ENCODE results near the gene UBE4A. TPM values are rescaled to one million over a fixed set of nuclear protein-coding genes. Genes with fewer than 3 reads are reported as not detected.

Gene UBE4A
- total and polyA plus RNA-seq, 9 of the 15 experiments (the other 6 are each of a cell fraction or from before 2014, with no cell fraction given): 13.5 to 45.2 (median 26.8) TPM

- peak; percentile 20 to 48; a peak in 3 of 4 replicates for TF ChIP-seq MNT (conservative IDR thresholded peaks at IDR 0.05)
- no peak for TF ChIP-seq PCBP2 (IDR thresholded peaks at IDR 0.05; ENCODE audit: low read depth, low read length, poor library complexity, severe bottlenecking)
- TF ChIP-seq ZZZ3 (IDR thresholded peaks at IDR 0.05): no peak
- TF ChIP-seq PKNOX1 (IDR thresholded peaks at IDR 0.05): no peak
- peak; percentile 80 for TF ChIP-seq TCF3 (CRISPR knock-in tag; IDR thresholded peaks at IDR 0.05)
- TF ChIP-seq UBTF (IDR thresholded peaks at IDR 0.05; ENCODE audit: borderline replicate concordance in 1 of 2, low read depth in 2 of 2, low read length in 2 of 2): peak; percentile 26; a peak in 1 of 4 replicates
- peak; percentile 59; the same call in 1 of the 2 replicates for TF ChIP-seq PHB2 (IDR thresholded peaks at IDR 0.05; ENCODE audit: low read depth)
- no peak for TF ChIP-seq ZNF518B (CRISPR knock-in tag; IDR thresholded peaks at IDR 0.05)
- no peak for TF ChIP-seq HDGF (IDR thresholded peaks at IDR 0.05)
- TF ChIP-seq SMARCE1 (IDR thresholded peaks at IDR 0.05): peak; percentile 47; the same call in 1 of the 2 replicates
- no peak for TF ChIP-seq TEAD1 (CRISPR knock-in tag; IDR thresholded peaks at IDR 0.05)
- TF ChIP-seq TBL1XR1 (IDR thresholded peaks at IDR 0.05; ENCODE audit: low read length in 2 of 2): no peak
- no peak for TF ChIP-seq CTCF (IDR thresholded peaks at IDR 0.05 in 2 of 3, conservative IDR thresholded peaks at IDR 0.05 in 1 of 3; ENCODE audit: insufficient read depth in 2 of 3, low read depth in 1 of 3, low read length in 3 of 3)
Measured at GRCh38 chr11:118437208-118438125, 78.1 kb downstream of the UBE4A start (continued).

All from K562 (cell line).